Measurements from ENCODE around the gene PLPP3. TPM values are rescaled to one million over a fixed set of nuclear protein-coding genes. Genes with fewer than 3 reads are reported as not detected.

PLPP3 gene
- polyA plus RNA-seq, 1 of the 3 experiments (the other 2 are of a cell fraction) = 32.2 TPM

DNA sequence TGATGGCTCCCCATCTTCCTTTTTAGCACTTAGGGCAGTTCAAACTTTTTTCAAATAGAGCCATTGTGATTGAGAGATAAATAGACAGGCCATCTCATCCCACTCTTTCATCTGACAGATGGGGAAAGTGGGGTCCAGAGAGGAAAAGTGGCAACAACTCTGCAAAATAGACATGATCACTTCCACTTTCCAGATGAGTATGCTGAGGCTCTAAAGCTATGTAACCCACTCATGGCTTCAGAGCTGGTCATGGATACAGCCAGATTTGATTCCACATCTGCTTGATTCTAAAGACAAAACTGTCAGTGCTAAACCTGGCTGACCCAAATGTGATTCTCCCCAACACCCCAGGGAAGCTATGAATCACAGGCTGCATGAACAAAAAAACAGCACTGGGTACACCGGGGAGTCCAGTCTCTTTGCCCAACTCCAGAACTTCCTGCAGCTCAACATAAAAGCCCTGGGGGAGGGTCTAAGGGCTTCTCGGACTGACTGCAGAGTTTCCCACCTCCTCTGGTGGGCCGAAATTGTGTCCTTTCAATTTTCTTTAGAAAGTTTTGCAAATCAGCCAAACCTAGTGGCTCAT, 59.3 kb downstream of the PLPP3 start:
- H3K9me2 ChIP-seq = no peaks in the 10 kb centered on the region
- H4K20me1 ChIP-seq (ENCODE audit: insufficient read depth) = no peaks in the 10 kb centered on the region
- no peak overlapping the region for H3K4me3 ChIP-seq (ENCODE audit: low read depth in 2 of 2, low read length in 1 of 2)
- H3K4me2 ChIP-seq = no peak overlapping the region
- no peaks in the 10 kb centered on the region; the same call in 1 of the 2 replicates for H3K79me2 ChIP-seq (ENCODE audit: insufficient read depth)
- no peaks in the 10 kb centered on the region for H3F3A ChIP-seq (replicated peaks; ENCODE audit: insufficient read depth)
- peaks cover 0 to 44% of the 10 kb centered on the region in 2 experiments; a peak in 2 of 4 replicates for H3K4me1 ChIP-seq (ENCODE audit: control insufficient read depth in 1 of 2, insufficient read depth in 2 of 2, low read depth in 1 of 2, low read length in 1 of 2)
- H2AFZ ChIP-seq (ENCODE audit: low read depth) = no peak overlapping the region
- WGBS (ENCODE audit: low lambda C conversion rate) = 91% methylated on average over 3 of the region's 3 CpGs
- TF ChIP-seq ELF1 (IDR thresholded peaks at IDR 0.05) (no peak), POLR2AphosphoS5 (IDR thresholded peaks at IDR 0.05; ENCODE audit: low read depth, low read length) (no peak), RAD21 (IDR thresholded peaks at IDR 0.05; ENCODE audit: low read length) (no peak), CHD2 (IDR thresholded peaks at IDR 0.05; ENCODE audit: low read length, partially characterized antibody) (no peak), EP300 (IDR thresholded peaks at IDR 0.05; ENCODE audit: borderline replicate concordance in 1 of 2, low read depth in 1 of 2, low read length in 1 of 2) (no peak), RXRA (IDR thresholded peaks at IDR 0.05; ENCODE audit: borderline replicate concordance, low read depth) (no peak), FOSL2 (IDR thresholded peaks at IDR 0.05; ENCODE audit: borderline replicate concordance, low read depth) (no peak), JUND (IDR thresholded peaks at IDR 0.05) (no peak), RFX5 (IDR thresholded peaks at IDR 0.05; ENCODE audit: low read length) (no peak), EZH2phosphoT487 (IDR thresholded peaks at IDR 0.05; ENCODE audit: borderline replicate concordance, low read depth) (no peak), GABPA (IDR thresholded peaks at IDR 0.05; ENCODE audit: low read depth) (no peak), FOXM1 (IDR thresholded peaks at IDR 0.05; ENCODE audit: low read depth) (no peak), NRF1 (IDR thresholded peaks at IDR 0.05; ENCODE audit: low read depth, low read length) (no peak), RCOR1 (IDR thresholded peaks at IDR 0.05; ENCODE audit: low read length) (no peak), TAF1 (IDR thresholded peaks at IDR 0.05; ENCODE audit: borderline replicate concordance, low read depth, low read length) (no peak)
- TF ChIP-seq, protein P1, sequence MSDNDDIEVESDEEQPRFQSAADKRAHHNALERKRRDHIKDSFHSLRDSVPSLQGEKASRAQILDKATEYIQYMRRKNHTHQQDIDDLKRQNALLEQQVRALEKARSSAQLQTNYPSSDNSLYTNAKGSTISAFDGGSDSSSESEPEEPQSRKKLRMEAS (IDR thresholded peaks at IDR 0.05; ENCODE audit: low read depth) = no peak
- TF ChIP-seq, protein P2, sequence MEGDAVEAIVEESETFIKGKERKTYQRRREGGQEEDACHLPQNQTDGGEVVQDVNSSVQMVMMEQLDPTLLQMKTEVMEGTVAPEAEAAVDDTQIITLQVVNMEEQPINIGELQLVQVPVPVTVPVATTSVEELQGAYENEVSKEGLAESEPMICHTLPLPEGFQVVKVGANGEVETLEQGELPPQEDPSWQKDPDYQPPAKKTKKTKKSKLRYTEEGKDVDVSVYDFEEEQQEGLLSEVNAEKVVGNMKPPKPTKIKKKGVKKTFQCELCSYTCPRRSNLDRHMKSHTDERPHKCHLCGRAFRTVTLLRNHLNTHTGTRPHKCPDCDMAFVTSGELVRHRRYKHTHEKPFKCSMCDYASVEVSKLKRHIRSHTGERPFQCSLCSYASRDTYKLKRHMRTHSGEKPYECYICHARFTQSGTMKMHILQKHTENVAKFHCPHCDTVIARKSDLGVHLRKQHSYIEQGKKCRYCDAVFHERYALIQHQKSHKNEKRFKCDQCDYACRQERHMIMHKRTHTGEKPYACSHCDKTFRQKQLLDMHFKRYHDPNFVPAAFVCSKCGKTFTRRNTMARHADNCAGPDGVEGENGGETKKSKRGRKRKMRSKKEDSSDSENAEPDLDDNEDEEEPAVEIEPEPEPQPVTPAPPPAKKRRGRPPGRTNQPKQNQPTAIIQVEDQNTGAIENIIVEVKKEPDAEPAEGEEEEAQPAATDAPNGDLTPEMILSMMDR (IDR thresholded peaks at IDR 0.05) = no peak
- peaks cover 15 to 83% of the 10 kb centered on the region in 2 experiments for H3K36me3 ChIP-seq (replicated peaks in 1 of 2; ENCODE audit: control insufficient read depth in 1 of 2, insufficient read depth in 2 of 2, low read length in 1 of 2)
- H3K9ac ChIP-seq = no peak overlapping the region
- POLR2A ChIA-PET = no interaction called here
- no peaks in the 10 kb centered on the region for H3K9me3 ChIP-seq
- H3K27me3 ChIP-seq (ENCODE audit: insufficient read depth) = no peaks in the 10 kb centered on the region
- CTCF ChIA-PET = interaction anchor here (0.7 to 1.2 kb wide), 2 partner anchors 11 to 18 kb away, joined by 3 to 4 read pairs; no protein-coding TSS in a partner anchor
- no peak overlapping the region; a peak in 1 of 4 replicates for H3K27ac ChIP-seq (ENCODE audit: low read depth in 2 of 2, low read length in 1 of 2)
- DNase-seq = no peak

All from SK-N-SH (cell line).